SK-N-DZ (cell line): ENCODE data around the gene C3orf62. TPM values are rescaled to one million over a fixed set of nuclear protein-coding genes. Genes with fewer than 3 reads are reported as not detected.
A peak's percentile ranks its signal among the peaks of the same experiment; 100 is the strongest.

Experiments used
- DNase-seq: peaks from one replicate; pipeline ENCODE4 v3.0.0-alpha.2; 2015; ENCODE audit warnings: low spot score
- polyA plus RNA-seq, 2 experiments: library from polyadenylated mRNA; depleted of rRNA; stranded (reverse); fragments of >200 nt; gene quantifications; 2 replicates each; pipeline ENCODE4 v1.2.3, GENCODE V29; 2014

The C3orf62 gene
- polyA plus RNA-seq (2014; cell fraction: cytosol; rRNA removed) = 1.8 and 3.6 TPM in 2 replicates
- 8.7 and 11.0 TPM in 2 replicates for polyA plus RNA-seq (2014; cell fraction: nucleus; rRNA removed)

- DNase-seq = peak; percentile 18
Observed at GRCh38 chr3:49276475-49277382, at the start of gene C3orf62. Gene C3orf62 (minus strand): TSS chr3:49277232. CDS start chr3:49276872, 360 bp downstream.

DNA sequence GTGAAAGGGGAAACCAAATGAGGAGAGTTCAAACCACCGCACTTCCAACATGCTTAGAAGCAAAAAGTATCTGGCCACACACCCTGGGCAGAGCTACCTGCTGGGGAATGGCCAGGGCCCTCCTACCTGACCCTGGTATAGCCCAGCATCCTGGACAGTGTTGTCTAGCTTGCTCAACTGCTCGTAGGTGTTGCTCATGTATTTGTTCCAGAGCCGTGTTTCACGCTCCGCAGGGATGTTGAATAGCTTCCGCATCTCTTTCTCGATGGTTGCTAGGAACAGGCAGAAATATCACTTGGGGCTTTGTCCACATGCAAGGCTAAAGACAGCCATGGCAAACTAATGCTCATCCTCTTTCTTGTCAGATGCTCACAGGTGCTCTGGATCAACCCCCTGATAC is 47.7 kb upstream of the C3orf62 start:
- no peak for DNase-seq

- no peak for DNase-seq
Observed at GRCh38 chr3:49316696-49317457, 39.8 kb upstream of the C3orf62 start.

GRCh38 chr3:49313896-49314688 is 37.1 kb upstream of the C3orf62 start:
- no peak for DNase-seq

DNA sequence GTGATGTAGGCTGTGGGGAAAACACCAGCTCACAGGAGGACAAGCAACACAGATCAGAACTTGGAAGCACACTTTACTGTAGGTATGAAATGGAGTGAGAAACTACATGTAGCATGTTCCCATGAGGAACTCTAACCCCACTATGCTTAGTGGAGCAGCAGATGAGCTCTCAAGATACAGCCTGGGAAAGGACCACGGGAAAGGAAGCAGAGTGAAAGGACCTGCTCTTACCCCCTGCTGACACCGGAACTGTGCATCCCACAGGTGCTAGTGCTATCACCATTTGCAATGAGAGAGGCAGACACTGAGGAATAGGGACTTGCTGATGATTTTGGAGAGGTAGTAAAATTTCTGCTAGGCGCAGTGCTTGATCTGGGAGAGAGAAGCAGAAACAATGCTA is 34.3 kb upstream of the C3orf62 start:
- DNase-seq = no peak

DNA sequence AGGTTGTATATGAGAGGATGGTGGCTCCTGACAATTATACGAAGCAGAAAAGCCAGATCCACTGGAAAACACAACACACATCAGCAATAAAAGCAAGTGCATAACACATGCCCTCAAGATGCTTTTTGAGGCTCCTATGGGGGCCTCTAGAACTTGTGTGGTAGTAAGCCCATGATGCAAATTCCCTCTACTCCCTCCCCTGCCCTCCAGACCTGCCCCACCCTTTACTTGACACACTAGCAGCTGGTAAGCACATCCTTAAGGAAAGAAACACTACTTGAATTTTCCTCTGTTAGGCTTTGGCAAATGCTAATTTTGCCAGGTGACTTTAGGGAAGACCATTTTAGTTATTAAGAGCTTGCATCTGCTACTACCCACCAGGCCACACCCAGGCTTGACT is 33.6 kb upstream of the C3orf62 start:
- no peak for DNase-seq

DNA sequence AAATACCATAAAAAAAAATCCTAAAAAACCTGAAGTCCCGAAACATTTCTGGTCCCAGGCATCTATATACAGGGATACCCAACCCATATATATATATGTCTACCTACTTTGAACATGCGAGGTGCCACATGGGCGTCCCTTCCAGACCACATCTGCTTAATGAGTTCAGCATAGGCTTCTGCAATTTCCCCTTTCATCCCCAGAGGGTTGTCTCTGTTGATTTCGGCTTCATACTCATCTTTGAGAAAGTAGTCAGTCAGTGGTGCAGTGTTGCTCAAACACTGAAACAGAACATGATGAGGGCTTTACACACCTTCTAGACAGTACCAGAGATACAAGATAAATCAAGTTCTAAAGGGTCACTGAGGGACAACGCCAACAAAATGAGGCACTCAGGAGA is 28.6 kb upstream of the C3orf62 start:
- no peak for DNase-seq

DNA sequence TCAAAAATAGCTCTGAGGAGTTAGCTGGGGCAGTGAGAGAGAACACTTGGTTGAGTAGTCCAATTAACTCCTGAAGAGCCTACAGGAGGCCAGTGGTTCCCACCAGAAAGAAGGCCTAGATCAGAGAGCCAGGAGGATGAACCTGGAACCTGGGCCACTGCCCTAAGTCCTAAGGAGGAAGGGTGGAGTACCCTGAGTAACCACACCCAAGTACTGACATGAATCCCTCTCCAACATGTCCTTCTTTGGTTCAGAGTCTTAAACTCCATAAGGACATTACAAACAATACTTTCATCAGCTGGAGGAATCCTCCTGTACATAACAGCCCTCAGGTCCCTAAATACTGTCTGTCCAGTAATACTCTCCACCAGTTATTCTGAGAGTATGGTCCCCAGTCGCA is 25.6 kb upstream of the C3orf62 start:
- no peak for DNase-seq

DNA sequence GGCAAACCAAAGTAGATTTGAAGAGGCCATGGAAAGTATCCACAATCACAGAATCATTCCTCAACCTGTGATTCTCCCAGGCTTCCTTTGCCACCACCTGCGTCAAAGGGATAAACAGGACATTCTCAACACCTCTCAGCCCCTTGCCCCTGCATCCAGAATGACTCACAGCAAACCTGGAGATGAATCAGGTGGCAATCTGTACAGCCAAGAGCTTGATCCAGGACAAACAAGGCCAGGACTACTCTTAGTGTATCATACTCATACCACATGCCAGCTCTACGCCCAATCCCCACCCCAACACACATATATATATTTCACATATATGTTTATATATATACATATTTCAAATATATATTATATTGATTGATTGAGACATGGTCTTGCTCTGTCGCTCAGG is 23.6 kb upstream of the C3orf62 start:
- DNase-seq = no peak

DNA sequence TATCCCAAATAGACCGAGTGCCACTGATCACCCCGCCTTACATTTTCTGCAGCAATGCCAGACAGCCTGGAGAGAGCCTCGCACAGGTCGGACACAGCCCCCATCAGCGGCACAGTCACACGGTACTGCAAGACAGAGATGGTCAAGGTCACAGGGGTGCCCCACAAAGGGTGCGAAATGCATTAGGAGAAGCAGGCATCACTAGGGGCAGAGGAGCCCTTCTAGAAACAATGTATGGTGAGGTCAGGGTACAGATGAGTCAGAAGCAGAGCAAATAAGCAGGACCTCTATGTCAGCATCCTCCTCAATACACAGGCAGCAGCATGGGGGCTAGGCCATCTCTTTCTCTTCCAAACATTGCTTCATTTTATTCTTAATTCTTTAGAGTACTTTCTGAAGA is 21.5 kb upstream of the C3orf62 start:
- DNase-seq = no peak

DNA sequence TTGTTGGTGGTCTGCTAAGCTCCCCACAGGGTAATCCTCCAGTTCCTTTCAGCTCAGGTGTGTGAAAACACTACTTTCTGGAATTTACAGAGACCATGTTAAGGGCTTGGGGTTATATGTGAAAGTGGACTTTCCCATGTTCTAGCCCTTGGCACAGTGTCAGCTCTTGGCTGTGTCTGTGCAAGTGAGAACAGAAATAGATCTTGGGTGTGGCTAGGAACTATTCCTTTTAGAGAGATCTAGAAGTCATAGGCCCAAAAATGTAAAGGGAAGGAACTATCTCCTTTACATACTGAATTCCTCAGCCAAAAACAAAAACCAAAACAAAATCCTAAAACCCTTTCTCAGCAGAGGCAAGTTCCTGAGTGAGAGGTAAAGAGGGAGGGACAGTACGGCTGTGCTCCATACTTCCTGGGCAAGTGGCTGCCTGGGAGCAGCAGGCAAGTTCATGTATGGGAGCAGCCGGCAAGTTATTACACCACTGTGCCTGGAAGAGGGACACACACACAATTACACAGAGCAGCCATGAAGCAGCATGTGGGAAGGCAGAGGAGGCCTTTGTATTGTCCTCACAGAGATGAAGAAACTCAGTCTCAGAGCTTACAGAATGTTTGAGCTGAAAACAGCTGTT is 19.9 kb upstream of the C3orf62 start:
- DNase-seq = no peak

GRCh38 chr3:49295489-49296058 is 18.5 kb upstream of the C3orf62 start:
- DNase-seq = peak; percentile 28

- DNase-seq = no peak
Observed at GRCh38 chr3:49294343-49294742, 17.3 kb upstream of the C3orf62 start.

GRCh38 chr3:49283997-49284396 is 7.0 kb upstream of the C3orf62 start:
- no peak for DNase-seq

DNA sequence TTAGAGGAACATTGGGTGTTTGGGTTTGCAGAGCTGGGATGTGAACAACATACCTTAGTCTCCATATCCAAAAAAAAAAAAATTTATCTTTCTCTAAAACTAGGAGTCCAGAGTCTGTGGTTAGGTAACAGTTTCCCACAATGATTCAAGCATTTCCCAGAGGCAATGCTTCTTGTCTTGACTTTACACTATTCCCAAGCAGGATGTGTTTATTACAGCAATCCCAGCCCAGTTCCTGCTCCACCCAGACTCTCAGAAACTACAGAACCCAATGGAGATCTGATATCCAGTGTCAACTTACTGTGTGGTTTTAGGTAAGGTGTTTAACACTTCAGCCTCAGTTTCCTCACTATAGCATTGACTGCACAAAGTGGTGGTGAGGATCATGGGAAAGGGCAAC is 2.3 kb upstream of the C3orf62 start:
- DNase-seq = no peak

DNA sequence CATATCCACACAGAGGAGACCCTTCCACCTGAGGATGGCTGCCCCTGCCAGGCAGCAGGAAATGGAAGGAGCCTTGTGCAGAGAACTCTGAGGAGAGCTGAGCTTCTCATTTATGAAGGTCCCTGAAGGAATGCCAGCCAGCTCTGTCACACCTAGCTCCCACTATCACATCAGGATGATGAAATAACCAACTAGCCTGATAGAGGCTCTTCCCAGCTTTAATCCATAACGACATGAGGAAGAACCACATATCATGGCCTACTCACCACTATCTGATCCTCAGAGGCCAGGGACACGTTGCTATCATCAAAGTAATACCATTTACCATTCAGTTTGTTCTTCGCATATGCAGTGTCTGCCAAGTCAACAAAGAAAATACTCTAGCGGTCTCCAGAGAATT is 1.5 kb upstream of the C3orf62 start:
- DNase-seq = no peak

DNA sequence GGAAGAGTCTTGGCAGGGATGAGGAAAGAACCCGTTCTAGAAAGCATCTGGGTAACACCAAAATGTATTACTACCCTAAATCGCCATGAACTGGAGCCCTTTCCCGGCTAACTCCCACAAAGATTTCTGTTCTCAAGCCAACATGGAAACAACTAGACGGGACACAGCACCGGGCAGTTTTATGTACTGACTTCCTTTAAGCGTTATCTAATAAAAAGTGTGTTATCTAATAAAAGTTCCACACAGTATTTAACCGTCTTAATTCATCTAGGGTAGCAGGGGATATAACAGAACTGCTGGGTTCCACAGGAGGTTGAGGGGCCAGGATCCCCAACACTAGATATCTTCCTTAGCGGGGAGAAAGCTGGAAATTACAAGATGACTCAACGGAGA is 347 bp upstream of the C3orf62 start:
- no peak for DNase-seq

GRCh38 chr3:49273825-49274532 is 3.1 kb downstream of the C3orf62 start:
- DNase-seq = no peak

DNA sequence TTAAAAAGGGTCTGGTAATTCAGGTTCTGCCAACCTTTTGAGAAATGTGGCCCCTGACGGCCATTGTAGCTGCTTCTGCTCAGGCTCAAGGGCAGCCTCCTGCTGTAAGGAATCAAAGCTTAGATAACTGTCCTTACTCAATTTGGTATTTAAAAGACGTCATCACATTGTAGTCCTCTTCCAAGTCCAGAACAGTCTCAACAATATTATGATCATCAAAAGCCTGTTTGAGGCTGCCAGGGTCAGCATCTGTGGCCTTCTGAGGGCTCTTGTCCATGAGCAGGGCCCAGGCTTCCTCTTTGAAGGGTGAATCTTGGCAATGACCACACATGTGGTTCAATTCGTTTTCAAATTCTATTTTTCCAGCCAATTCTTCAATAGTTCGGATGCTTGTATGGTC is 6.0 kb downstream of the C3orf62 start:
- DNase-seq = no peak

- DNase-seq = no peak
Observed at GRCh38 chr3:49270156-49270500, 6.9 kb downstream of the C3orf62 start.
